Measurements from ENCODE around the gene ADM5.

Gene ADM5

DNA sequence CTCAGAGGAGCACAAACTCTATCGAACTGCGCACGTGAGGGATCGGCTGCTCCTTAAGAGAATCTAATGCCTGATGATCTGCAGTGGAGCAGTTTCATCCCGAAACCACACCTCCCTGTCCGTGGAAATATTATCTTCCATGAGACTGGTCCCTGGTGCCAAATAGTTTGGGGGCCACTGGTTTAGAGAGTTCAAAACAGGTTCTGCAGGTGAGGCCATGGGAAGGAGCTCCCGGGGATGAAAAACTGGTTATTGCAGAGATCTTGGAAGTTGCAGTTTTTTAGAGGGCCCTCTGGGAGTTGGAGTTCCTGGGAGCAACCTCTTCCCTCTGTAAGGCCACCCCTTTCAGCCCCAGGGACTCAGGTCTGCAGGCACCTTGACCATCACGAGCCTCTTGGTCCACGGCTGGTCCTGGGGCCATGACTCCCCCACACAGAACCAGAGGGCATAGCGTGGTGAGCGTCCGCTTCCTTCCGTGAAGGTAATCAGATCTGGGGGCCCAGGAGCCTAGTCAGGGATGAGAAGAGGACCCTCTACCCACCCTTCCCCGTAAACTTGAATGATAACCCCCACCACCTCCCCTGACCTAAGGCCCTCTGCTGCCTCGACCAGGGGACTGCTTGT is 28.9 kb upstream of the ADM5 start:
- TF ChIP-seq, protein P1, sequence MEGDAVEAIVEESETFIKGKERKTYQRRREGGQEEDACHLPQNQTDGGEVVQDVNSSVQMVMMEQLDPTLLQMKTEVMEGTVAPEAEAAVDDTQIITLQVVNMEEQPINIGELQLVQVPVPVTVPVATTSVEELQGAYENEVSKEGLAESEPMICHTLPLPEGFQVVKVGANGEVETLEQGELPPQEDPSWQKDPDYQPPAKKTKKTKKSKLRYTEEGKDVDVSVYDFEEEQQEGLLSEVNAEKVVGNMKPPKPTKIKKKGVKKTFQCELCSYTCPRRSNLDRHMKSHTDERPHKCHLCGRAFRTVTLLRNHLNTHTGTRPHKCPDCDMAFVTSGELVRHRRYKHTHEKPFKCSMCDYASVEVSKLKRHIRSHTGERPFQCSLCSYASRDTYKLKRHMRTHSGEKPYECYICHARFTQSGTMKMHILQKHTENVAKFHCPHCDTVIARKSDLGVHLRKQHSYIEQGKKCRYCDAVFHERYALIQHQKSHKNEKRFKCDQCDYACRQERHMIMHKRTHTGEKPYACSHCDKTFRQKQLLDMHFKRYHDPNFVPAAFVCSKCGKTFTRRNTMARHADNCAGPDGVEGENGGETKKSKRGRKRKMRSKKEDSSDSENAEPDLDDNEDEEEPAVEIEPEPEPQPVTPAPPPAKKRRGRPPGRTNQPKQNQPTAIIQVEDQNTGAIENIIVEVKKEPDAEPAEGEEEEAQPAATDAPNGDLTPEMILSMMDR (IDR thresholded peaks at IDR 0.05; ENCODE audit: borderline replicate concordance, insufficient read depth, low read depth, low read length) = no peak
- no peak overlapping the region for H3K4me3 ChIP-seq (ENCODE audit: low read depth, low read length)

DNA sequence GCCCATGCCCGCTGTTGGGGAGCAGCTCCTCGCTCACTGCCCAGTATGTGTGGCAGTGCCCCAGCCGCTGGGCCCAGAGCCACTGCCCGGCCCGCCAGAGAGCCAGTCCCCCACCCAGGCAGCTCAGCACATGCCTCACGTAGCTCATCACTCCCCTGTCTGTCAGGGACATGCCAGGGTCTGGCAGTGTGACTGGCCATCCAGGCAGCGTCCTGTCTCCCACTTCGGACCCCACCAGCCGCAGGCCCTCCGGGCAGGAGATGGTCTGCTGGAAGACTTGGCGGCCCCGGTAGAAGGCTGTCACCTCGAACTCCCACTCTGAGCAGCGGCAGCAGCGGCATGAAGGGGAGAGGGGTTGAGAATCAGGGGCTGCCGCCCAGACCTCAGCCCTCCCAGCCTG is 27.4 kb upstream of the ADM5 start:
- H3K4me3 ChIP-seq (ENCODE audit: low read depth, low read length) = no peak overlapping the region
- TF ChIP-seq, protein P1 (IDR thresholded peaks at IDR 0.05; ENCODE audit: borderline replicate concordance, insufficient read depth, low read depth, low read length) = no peak

DNA sequence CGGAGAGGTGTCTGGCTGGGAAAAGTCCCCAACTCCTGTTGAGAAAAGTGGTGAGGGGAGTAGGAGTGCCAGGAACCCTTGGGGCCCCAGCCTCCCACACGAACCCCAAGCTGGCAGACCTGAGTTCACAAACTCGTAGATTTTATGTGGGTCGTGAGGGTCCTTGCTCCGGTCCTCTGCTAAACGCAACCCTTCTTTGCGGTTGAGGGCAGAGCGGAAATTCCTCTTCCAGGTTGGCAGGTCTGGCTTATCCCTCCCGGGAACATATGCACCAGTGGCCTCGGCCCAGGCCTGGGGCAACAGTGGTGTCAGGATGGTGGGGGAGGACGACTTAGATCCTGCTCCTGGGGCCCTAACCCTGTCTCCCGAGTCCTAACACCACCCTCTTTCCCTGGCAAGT is 26.2 kb upstream of the ADM5 start:
- no peak overlapping the region for H3K4me3 ChIP-seq (ENCODE audit: low read depth, low read length)
- TF ChIP-seq, protein P1 (IDR thresholded peaks at IDR 0.05; ENCODE audit: borderline replicate concordance, insufficient read depth, low read depth, low read length) = no peak

DNA sequence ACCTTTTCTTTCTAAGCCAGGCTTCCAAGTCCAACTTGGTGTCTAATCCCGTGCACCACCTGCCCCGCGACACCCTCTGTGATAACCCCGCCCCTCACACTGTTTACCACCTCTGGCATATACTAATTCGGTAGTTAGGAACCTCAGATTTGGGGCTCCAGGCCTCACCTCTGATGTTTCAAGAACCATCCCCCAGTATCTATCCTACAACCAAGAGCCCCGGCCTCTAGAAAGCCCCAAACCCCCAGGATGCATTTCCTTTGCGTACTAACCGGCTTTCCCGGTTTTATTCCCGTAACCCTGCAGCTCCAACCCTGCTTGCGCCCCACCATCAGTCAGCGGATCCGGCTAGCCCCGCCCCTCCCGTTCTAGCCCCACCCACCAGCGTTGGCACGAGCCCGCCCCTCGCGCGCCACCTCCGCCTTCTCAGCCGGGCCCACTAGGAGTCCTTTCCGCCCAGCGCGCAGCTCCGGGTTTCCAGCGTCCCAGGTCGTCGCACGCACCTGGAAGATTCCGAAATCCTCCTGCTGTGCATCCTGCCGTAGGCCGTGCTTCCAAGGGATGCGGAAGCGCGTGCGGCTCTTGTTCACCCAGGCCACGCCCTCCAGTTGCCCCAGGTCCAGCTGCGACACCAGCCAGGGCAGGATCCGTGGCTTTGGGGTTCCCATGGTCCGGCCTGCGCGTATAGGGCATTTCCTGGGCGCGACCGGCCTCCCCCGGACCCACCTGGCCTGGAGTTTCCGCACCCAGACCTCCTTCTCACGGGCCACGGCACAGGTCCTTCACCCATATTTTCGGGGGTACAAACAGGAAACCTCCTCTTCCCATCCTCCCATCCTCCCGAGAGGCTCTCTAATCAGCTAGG is 25.0 kb upstream of the ADM5 start:
- peak overlapping the region; percentile 75 for H3K4me3 ChIP-seq (ENCODE audit: low read depth, low read length)
- TF ChIP-seq, protein P1 (IDR thresholded peaks at IDR 0.05; ENCODE audit: borderline replicate concordance, insufficient read depth, low read depth, low read length) = no peak

DNA sequence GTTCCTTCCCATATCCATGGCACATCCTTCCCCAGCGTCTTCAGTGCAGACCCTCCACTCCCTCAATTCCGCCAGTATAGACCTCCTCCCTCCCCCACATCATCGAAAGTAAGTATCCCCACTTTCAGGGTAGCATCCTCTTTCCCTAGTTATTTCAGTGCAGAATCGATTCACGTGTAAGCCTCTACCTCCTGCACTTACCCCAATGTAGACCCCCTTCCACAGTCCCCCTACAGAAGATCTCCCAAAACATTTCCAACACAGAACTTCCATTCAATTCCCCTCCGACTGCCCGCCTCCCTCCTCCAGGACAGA is 24.4 kb upstream of the ADM5 start:
- TF ChIP-seq, protein P1 (IDR thresholded peaks at IDR 0.05; ENCODE audit: borderline replicate concordance, insufficient read depth, low read depth, low read length) = no peak
- H3K4me3 ChIP-seq (ENCODE audit: low read depth, low read length) = peak overlapping the region; percentile 75

DNA sequence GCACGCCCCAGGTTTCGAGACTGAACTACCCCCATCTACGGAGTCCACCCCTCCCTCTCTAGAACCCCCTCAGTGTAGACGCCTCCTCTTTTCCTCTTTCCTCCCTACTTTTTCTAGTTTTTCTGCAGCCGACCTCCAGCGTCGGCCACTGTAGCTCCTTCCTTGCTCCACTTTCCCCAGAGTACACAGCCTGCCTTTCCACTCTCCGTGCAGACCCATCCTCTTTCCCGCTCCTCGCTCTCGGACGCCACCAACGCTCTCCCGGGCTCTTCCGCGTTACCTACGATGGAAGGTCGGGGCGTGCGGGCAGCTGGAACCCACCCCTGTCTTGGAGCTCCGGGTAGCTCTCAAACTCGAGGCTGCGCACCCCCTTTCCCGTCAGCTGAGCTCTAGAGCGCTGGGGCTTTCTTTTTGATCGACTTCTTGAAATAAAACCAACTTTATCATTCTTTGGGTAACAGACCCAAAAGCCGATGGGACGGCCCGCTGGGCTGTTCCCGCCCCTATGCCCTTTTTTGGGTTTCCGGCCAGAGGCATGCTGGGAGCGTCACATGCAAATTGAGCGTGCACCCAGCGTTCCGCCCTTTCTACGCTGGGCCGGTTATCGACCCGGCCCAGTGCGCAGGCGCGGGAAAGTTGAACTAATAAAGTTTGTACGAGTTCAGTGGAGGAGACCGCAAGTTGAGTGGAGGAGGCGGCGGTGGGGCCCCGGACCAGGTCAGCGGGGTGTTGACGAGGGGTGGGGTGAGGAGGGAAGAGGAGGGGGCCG is 23.9 kb upstream of the ADM5 start, which contains the start of the genes BCL2L12 and IRF3:
Gene BCL2L12, plus strand, starts transcription at position 583 of the 769 bp plus-strand sequence. CDS start 760 bp downstream, outside the sequence.
Gene IRF3, minus strand, starts transcription at position 507 of the 769 bp plus-strand sequence. CDS start 1,019 bp downstream, outside the sequence.
- peak within 1 kb of the TSS; percentile 75 for H3K4me3 ChIP-seq (ENCODE audit: low read depth, low read length)
- TF ChIP-seq, protein P1 (IDR thresholded peaks at IDR 0.05; ENCODE audit: borderline replicate concordance, insufficient read depth, low read depth, low read length) = no peak

Measured in GM12875 (cell line).